NCI-H1048 (cell line): ENCODE results near the gene VN1R5.

Experiments used
- DNase-seq: peaks from one replicate; lab custom pipeline; 2025; lab: John Stamatoyannopoulos, UW

Gene VN1R5

GRCh38 chr1:247300491-247301175 is 44.8 kb downstream of the VN1R5 start:
- DNase-seq, result no peak

GRCh38 chr1:247301176-247301540 is 45.3 kb downstream of the VN1R5 start:
- no peak for DNase-seq

DNA sequence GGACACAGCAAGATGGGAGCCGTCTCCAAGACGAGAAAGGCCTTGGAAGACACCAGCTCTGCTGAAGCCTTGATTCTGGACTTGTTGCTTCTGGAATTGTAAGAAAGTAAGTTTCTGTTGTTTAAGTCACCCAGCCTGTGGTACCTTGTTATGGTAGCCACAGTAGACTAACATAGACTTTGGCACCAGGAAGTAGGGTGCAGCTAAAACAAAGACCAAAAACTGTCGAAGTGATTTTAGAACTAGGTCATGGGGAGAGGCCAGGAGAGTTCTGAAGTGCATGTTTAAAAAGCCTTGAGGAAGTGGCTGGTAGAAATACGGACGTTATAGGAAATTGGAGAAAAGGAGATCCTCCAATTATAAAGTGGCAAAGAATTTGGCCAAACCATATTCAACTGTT is 47.3 kb downstream of the VN1R5 start:
- no peak for DNase-seq

DNA sequence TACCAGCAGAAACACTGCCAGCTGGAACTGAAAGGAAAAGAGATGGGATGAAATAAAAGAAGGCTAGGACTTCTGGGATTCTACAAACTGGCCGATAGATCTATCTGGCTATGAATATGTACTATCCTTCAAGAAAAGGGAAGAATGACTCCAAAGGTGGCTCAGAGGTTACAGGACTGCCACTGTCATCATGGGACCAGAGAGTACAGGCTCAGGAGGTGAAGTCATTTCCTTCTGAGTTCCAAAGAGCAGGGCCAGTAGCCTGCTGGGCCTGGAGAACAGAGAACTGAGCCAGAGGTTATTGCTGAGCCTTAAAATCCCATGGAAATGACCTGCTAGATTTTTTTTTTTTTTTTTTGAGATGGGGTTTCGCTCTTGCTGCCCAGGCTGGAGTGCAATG is 48.2 kb downstream of the VN1R5 start:
- DNase-seq, result no peak
